NCI-H1105 (cell line): ENCODE results near the gene GSE1.

Experiments used
- DNase-seq: peaks from one replicate; lab custom pipeline; 2025; lab: John Stamatoyannopoulos, UW

The GSE1 gene

GRCh38 chr16:85676466-85676865 lies 63.3 kb downstream of the GSE1 start:
- no peak for DNase-seq

- DNase-seq, result no peak
These were observed 64.4 kb downstream of the GSE1 start for GRCh38 chr16:85677383-85677967.

GRCh38 chr16:85678016-85678415 lies 64.9 kb downstream of the GSE1 start:
- DNase-seq, result no peak

- no peak for DNase-seq
These were observed 65.7 kb downstream of the GSE1 start for GRCh38 chr16:85678821-85679220.

GRCh38 chr16:85679870-85680269 lies 66.7 kb downstream of the GSE1 start:
- DNase-seq, result no peak

GRCh38 chr16:85680352-85680944 lies 67.3 kb downstream of the GSE1 start:
- no peak for DNase-seq

GRCh38 chr16:85681255-85681654 lies 68.1 kb downstream of the GSE1 start:
- no peak for DNase-seq

GRCh38 chr16:85682516-85682915 lies 69.4 kb downstream of the GSE1 start:
- DNase-seq, result no peak

GRCh38 chr16:85683363-85683762 lies 70.2 kb downstream of the GSE1 start:
- peak; percentile 9 for DNase-seq

GRCh38 chr16:85685251-85685650 lies 72.1 kb downstream of the GSE1 start:
- DNase-seq, result no peak

GRCh38 chr16:85686912-85687591 lies 73.9 kb downstream of the GSE1 start:
- DNase-seq, result no peak

- no peak for DNase-seq
These were observed 74.7 kb downstream of the GSE1 start for GRCh38 chr16:85687651-85688471.

GRCh38 chr16:85688586-85689284 lies 75.6 kb downstream of the GSE1 start, which contains the start of gene GINS2:
Gene GINS2, minus strand, starts transcription at chr16:85688954. Its CDS starts 56 bp downstream, at chr16:85688898.
- DNase-seq, result peak; percentile 69

GRCh38 chr16:85689285-85689949 lies 76.3 kb downstream of the GSE1 start:
- DNase-seq, result no peak

GRCh38 chr16:85689950-85690320 lies 76.8 kb downstream of the GSE1 start:
- DNase-seq, result no peak

- no peak for DNase-seq
These were observed 77.4 kb downstream of the GSE1 start for GRCh38 chr16:85690469-85691064.

GRCh38 chr16:85695196-85696128 lies 82.3 kb downstream of the GSE1 start:
- DNase-seq, result no peak

GRCh38 chr16:85696781-85697180 lies 83.7 kb downstream of the GSE1 start:
- DNase-seq, result no peak

- no peak for DNase-seq
These were observed 84.3 kb downstream of the GSE1 start for GRCh38 chr16:85697431-85697830.

- no peak for DNase-seq
These were observed 85.4 kb downstream of the GSE1 start for GRCh38 chr16:85698459-85698891.
